Neural crest cell (in vitro differentiated cells): Measurements from ENCODE around the gene TYMS. TPM values are rescaled to one million over a fixed set of nuclear protein-coding genes. Genes with fewer than 3 reads are reported as not detected.

Experiments
- DNase-seq: peaks from one replicate; pipeline ENCODE4 v3.0.0; 2021; ENCODE audit warnings: low read depth, mixed read lengths, low spot score
- H3K27ac Mint-ChIP-seq: one replicate; pipeline ENCODE4 v1.8.0; 2021; ENCODE audit warnings: mild to moderate bottlenecking, mixed read lengths; ENCODE audit not compliant: unreplicated experiment
- H3K27me3 Mint-ChIP-seq: 2 replicates; pipeline ENCODE4 v1.8.0; 2021; ENCODE audit warnings: low read depth, mild to moderate bottlenecking, mixed read lengths
- H3K36me3 Mint-ChIP-seq: 2 replicates; pipeline ENCODE4 v1.8.0; 2021; ENCODE audit warnings: low read depth, mild to moderate bottlenecking, mixed read lengths
- H3K4me1 Mint-ChIP-seq: 2 replicates; pipeline ENCODE4 v1.8.0; 2021; ENCODE audit warnings: mixed read lengths
- H3K4me3 Mint-ChIP-seq: one replicate; pipeline ENCODE4 v1.8.0; 2021; ENCODE audit warnings: mild to moderate bottlenecking, mixed read lengths
- H3K9me3 Mint-ChIP-seq: 2 replicates; pipeline ENCODE4 v1.8.0; 2021; ENCODE audit warnings: mixed read lengths
- CTCF ChIP-seq: fragments of 200-600 bp; sonication (generic); conservative IDR thresholded peaks from 2 replicates; pipeline ENCODE4 v1.5.0; 2021; ENCODE audit warnings: antibody characterized with exemption, mild to moderate bottlenecking
- total RNA-seq: library from RNA; stranded (reverse); gene quantifications from 2 replicates; pipeline ENCODE4 v1.2.1, GENCODE V29; 2021

TYMS gene
- total RNA-seq, 1 donor from 2014 or later, result 268 TPM

DNA sequence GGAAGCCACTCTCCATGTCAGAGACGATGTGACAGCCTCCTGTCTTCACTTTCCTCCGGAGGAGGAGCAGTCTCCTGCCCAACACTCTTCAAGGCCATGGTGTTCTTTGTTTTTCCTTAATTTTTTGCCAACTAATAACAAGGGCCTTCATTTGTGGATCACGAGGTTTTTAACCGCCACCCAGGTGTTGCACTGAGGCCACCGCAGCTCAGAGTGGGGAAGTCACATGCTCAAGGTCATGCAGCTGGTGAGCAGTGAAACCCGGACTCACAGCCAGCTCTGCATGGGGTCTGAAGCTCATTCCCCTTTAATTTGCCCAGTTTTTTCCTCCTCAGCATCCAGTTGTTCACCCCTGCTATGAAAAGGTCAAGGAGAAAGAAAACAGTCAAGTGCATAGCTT lies 35.4 kb downstream of the TYMS start:
- Mint-ChIP-seq H3K9me3 (no peaks in the 10 kb centered on the region), H3K27ac (no peak overlapping the region), H3K36me3 (peaks cover 3% of the 10 kb centered on the region), H3K4me3 (no peak overlapping the region), H3K27me3 (no peaks in the 10 kb centered on the region), H3K4me1 (no peaks in the 10 kb centered on the region)
- no peak for DNase-seq
- no peak for TF ChIP-seq CTCF

GRCh38 chr18:693466-694187 lies 36.2 kb downstream of the TYMS start:
- H3K4me1 Mint-ChIP-seq, result no peaks in the 10 kb centered on the region
- DNase-seq, result no peak
- H3K4me3 Mint-ChIP-seq, result no peak overlapping the region
- H3K27me3 Mint-ChIP-seq, result no peaks in the 10 kb centered on the region
- H3K36me3 Mint-ChIP-seq, result peaks cover 3% of the 10 kb centered on the region
- no peak for TF ChIP-seq CTCF
- H3K27ac Mint-ChIP-seq, result no peak overlapping the region
- no peaks in the 10 kb centered on the region for H3K9me3 Mint-ChIP-seq

DNA sequence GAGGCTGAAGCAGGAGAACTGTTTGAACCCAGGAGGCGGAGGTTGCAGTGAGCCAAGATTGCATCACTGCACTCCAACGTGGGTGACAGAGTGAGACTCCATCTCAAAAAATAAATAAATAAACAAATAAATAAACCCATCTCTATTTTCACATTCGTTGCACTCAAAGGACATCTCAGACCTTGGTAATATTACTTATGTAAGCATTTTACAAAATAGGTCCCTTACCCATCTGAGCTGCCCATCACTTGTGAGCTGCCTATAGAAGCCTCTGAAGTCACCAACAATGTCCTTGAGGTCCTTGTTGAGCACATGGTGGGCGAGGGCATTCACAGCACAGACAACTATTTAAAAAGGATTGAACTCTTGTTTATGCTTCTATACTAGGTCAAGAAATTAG lies 39.6 kb downstream of the TYMS start:
- no peak for DNase-seq

GRCh38 chr18:697800-698199 lies 40.3 kb downstream of the TYMS start:
- H3K4me3 Mint-ChIP-seq, result no peak overlapping the region
- no peaks in the 10 kb centered on the region for H3K9me3 Mint-ChIP-seq
- H3K27ac Mint-ChIP-seq, result no peak overlapping the region
- peaks cover 3% of the 10 kb centered on the region for H3K36me3 Mint-ChIP-seq
- H3K27me3 Mint-ChIP-seq, result no peaks in the 10 kb centered on the region
- no peak for TF ChIP-seq CTCF
- H3K4me1 Mint-ChIP-seq, result no peaks in the 10 kb centered on the region
- DNase-seq, result no peak

More for the DNA sequence above, 39.6 kb downstream of the TYMS start:
- Mint-ChIP-seq H3K27me3 (no peaks in the 10 kb centered on the region), H3K9me3 (no peaks in the 10 kb centered on the region), H3K4me1 (no peaks in the 10 kb centered on the region), H3K4me3 (no peak overlapping the region), H3K27ac (no peak overlapping the region), H3K36me3 (peaks cover 3% of the 10 kb centered on the region)
- no peak for TF ChIP-seq CTCF

DNA sequence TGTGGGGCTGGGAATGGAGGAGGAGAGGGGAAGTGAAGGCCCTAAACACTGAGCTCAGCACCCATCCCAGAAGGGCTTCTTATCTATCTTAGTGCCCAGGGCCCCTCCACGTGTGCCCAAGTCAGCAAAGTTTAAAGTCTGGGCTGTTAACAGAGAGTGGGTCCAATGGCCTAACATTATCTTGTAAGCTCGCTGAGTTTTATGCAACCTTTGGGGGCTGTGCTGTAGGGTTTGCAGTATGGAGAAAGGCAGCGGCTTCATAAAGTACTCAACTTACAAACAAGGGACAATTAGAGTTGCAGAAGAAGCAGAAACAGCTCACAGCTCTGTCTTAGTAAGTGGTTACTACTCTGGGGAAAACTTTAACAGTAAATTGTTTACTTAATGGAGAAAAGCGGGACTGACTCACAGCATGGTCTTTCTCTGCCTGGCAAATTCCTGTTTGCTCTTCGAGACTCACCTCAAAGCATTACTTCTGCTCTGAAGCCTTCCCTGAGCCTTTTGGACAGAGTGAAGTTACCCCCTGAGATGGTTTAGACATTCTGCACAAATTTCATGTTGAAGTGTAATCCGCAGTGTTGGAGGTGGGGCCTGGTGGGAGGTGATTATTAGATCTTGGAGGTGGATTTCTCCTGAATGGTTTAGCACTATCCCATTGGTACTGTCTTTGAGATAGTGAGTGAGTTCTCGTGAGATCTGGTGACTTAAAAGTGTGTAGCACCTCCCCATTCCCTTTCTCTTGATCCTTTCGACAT lies 45.9 kb downstream of the TYMS start:
- DNase-seq, result no peak
- Mint-ChIP-seq H3K27me3 (no peaks in the 10 kb centered on the region), H3K4me1 (peaks cover 9% of the 10 kb centered on the region), H3K36me3 (peaks cover 2% of the 10 kb centered on the region), H3K27ac (no peak overlapping the region), H3K9me3 (no peaks in the 10 kb centered on the region), H3K4me3 (no peak overlapping the region)
- no peak for TF ChIP-seq CTCF
